OCI-LY7 (cell line): Measurements from ENCODE around the gene POLR2H.

Source experiments
- CTCF ChIP-seq: fragments of 200-600 bp; sonication (generic); conservative IDR thresholded peaks from 2 replicates; pipeline ENCODE4 v1.5.1; 2014; ENCODE audit warnings: mild to moderate bottlenecking, antibody characterized with exemption, low read length, moderate library complexity, mixed read lengths
- EZH2phosphoT487 ChIP-seq: fragments of 200-600 bp; sonication (generic); IDR thresholded peaks from 2 replicates; pipeline ENCODE4 v1.6.1; 2018; ENCODE audit warnings: low read depth, borderline replicate concordance, mild to moderate bottlenecking, mixed run types, antibody characterized with exemption, low read length, moderate library complexity, mixed read lengths

GRCh38 chr3:184380185-184380626 is 18.7 kb downstream of the POLR2H start:
- TF ChIP-seq CTCF (no peak), EZH2phosphoT487 (no peak)
